Measurements from ENCODE around the gene MTUS2. TPM values are rescaled to one million over a fixed set of nuclear protein-coding genes. Genes with fewer than 3 reads are reported as not detected.

The MTUS2 gene
- total and polyA plus RNA-seq, 2 donors (not counting 3 experiments of a cell fraction or from before 2014, with no cell fraction given): not detected

DNA sequence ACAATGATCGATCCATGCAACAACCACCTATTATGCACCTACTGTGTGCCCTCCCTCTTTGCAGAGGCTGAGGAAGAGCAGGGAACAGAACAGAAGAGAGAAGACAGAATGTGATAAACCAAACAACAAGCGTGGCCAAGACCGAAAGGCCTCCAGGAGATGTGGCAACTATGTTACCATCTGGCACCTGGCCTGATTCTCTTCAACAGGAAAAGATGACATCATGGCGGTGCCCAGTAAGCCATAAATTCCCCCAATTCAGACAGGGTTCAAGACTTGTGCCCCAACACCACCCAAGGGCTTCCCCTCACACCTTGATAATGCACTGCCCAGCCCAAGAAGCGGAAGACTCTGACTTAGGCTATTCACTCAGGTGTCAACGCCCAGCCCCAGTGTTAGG is 731.1 kb downstream of the MTUS2 start:
- H3K9ac ChIP-seq (replicated peaks; ENCODE audit: extremely low read depth, insufficient read depth, low read length): no peak overlapping the region
- H3K27ac ChIP-seq (ENCODE audit: insufficient read depth, low read depth, low read length): peak overlapping the region; percentile 16
- H3K9me1 ChIP-seq (replicated peaks; ENCODE audit: control insufficient read depth, extremely low read depth, insufficient read depth, low read length): no peaks in the 10 kb centered on the region
- peaks cover 78% of the 10 kb centered on the region for H3K79me2 ChIP-seq (ENCODE audit: control insufficient read depth, insufficient read depth, low read length)
- no peaks in the 10 kb centered on the region for H4K20me1 ChIP-seq (replicated peaks; ENCODE audit: control insufficient read depth, extremely low read depth, insufficient read depth, low read length)
- no peak for TF ChIP-seq FOS (IDR thresholded peaks at IDR 0.05; ENCODE audit: borderline replicate concordance, insufficient read depth, low read length)
- TF ChIP-seq EZH2 (IDR thresholded peaks at IDR 0.05; ENCODE audit: borderline replicate concordance, low read depth, low read length, severe bottlenecking): no peak
- no peak for TF ChIP-seq JUN (IDR thresholded peaks at IDR 0.05; ENCODE audit: borderline replicate concordance, insufficient read depth, insufficient read length, low read depth)
- TF ChIP-seq POLR2A (IDR thresholded peaks at IDR 0.05; ENCODE audit: low read depth, low read length): no peak
- TF ChIP-seq MYC (IDR thresholded peaks at IDR 0.05; ENCODE audit: low read depth, low read length): no peak
- no peak for TF ChIP-seq GATA2 (IDR thresholded peaks at IDR 0.05; ENCODE audit: insufficient read depth, insufficient read length, low read depth, low read length)
- no peak for TF ChIP-seq POLR2AphosphoS5 (IDR thresholded peaks at IDR 0.05; ENCODE audit: insufficient read depth, low read depth, low read length)
- TF ChIP-seq, protein P1, sequence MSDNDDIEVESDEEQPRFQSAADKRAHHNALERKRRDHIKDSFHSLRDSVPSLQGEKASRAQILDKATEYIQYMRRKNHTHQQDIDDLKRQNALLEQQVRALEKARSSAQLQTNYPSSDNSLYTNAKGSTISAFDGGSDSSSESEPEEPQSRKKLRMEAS (IDR thresholded peaks at IDR 0.05; ENCODE audit: insufficient read depth, insufficient read length): no peak
- TF ChIP-seq, protein P2, sequence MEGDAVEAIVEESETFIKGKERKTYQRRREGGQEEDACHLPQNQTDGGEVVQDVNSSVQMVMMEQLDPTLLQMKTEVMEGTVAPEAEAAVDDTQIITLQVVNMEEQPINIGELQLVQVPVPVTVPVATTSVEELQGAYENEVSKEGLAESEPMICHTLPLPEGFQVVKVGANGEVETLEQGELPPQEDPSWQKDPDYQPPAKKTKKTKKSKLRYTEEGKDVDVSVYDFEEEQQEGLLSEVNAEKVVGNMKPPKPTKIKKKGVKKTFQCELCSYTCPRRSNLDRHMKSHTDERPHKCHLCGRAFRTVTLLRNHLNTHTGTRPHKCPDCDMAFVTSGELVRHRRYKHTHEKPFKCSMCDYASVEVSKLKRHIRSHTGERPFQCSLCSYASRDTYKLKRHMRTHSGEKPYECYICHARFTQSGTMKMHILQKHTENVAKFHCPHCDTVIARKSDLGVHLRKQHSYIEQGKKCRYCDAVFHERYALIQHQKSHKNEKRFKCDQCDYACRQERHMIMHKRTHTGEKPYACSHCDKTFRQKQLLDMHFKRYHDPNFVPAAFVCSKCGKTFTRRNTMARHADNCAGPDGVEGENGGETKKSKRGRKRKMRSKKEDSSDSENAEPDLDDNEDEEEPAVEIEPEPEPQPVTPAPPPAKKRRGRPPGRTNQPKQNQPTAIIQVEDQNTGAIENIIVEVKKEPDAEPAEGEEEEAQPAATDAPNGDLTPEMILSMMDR (IDR thresholded peaks at IDR 0.05; ENCODE audit: extremely low read depth in 1 of 2, insufficient read depth in 1 of 2, low read depth in 1 of 2, low read length in 2 of 2): no peak
- ChIA-PET POLR2A (no interaction called here), CTCF (interaction anchor here (1.6 to 2.2 kb wide), 2 partner anchors 12 to 14 kb away, joined by 5 to 6 read pairs; no protein-coding TSS in a partner anchor)
- H3K4me1 ChIP-seq (ENCODE audit: control insufficient read depth, extremely low read depth, insufficient read depth, low read length): peaks cover 42% of the 10 kb centered on the region
- peaks cover 0 to 2% of the 10 kb centered on the region in 2 experiments for H3K36me3 ChIP-seq (ENCODE audit: control insufficient read depth in 2 of 2, extremely low read depth in 1 of 2, insufficient read depth in 2 of 2, low read length in 2 of 2)
- no peaks in the 10 kb centered on the region for H3K9me3 ChIP-seq (replicated peaks; ENCODE audit: control insufficient read depth, insufficient read depth, low read length)
- FAIRE-seq (no peak), DNase-seq (ENCODE audit: low read depth, low spot score) (no peak)
- no peak overlapping the region for H3K4me2 ChIP-seq (ENCODE audit: insufficient read depth, low read length)
- H3K27me3 ChIP-seq (ENCODE audit: control insufficient read depth in 2 of 2, insufficient read depth in 2 of 2, low read length in 2 of 2): no peaks in the 10 kb centered on the region
- no TSS peak for BruUV-seq (replicated peaks)
- intact Hi-C loops (cut with micrococcal nuclease): no loop called here
- dilution Hi-C loops (cut with MboI; ENCODE audit: extremely low pct_ligation_motif_present, low sequenced_read_pairs): no loop called here
- no peak overlapping the region for H3K4me3 ChIP-seq (replicated peaks in 1 of 3; ENCODE audit: insufficient read depth in 1 of 3, low read depth in 1 of 3, low read length in 3 of 3)
- H2AFZ ChIP-seq (ENCODE audit: low read depth, low read length): no peak overlapping the region

Small RNA genes within 50 kb of the gene (small RNA-seq; reads per million reads assigned to genes)
- gene AL359741.1 (ENCODE audit: insufficient read depth, insufficient read length, low read depth, low replicate concordance): not detected

Other genes with a start within 250 kb of the MTUS2 start
- gene POMP, start 161.2 kb upstream of the MTUS2 start, total RNA-seq: 88.9 and 105 TPM in 2 replicates
- gene POMP, start 161.2 kb upstream of the MTUS2 start, polyA plus RNA-seq: 18.9 and 27.0 TPM in 2 replicates
- 2.1 and 3.9 TPM in 2 replicates for gene SLC46A3, start 101.4 kb upstream of the MTUS2 start, total RNA-seq
- 1.2 and 2.0 TPM in 2 replicates for gene SLC46A3, start 101.4 kb upstream of the MTUS2 start, polyA plus RNA-seq